ENCODE measurements around the gene MST1.

GRCh38 chr3:49662021-49662420 is 27.3 kb downstream of the MST1 start:
- no peak for TF ChIP-seq CTCF (IDR thresholded peaks at IDR 0.05; ENCODE audit: low read depth, low read length)
- no peak for TF ChIP-seq EZH2phosphoT487 (IDR thresholded peaks at IDR 0.05; ENCODE audit: low read depth)
